Measurements from ENCODE around the gene PLA2G7.

PLA2G7 gene

GRCh38 chr6:46688117-46688965, 46.8 kb downstream of the PLA2G7 start:
- CTCF ChIA-PET: no interaction called here
- DNase-seq: no peak
- Mint-ChIP-seq H3K27me3 (no peaks in the 10 kb centered on the region), H3K36me3 (no peaks in the 10 kb centered on the region), H3K4me3 (no peak overlapping the region), H3K9me3 (no peaks in the 10 kb centered on the region), H3K4me1 (no peaks in the 10 kb centered on the region), H3K27ac (no peak overlapping the region)

GRCh38 chr6:46687619-46688097, 47.5 kb downstream of the PLA2G7 start, which contains the start of gene TDRD6:
TSS of gene TDRD6 (plus strand) at chr6:46687885. CDS start at chr6:46688129, 244 bp downstream.
- Mint-ChIP-seq H3K9me3 (no peaks in the 10 kb centered on the region), H3K27me3 (no peaks in the 10 kb centered on the region), H3K27ac (no peak within 1 kb of the TSS), H3K4me3 (no peak within 1 kb of the TSS), H3K36me3 (no peaks in the 10 kb centered on the region), H3K4me1 (no peaks in the 10 kb centered on the region)
- no peak for DNase-seq
- CTCF ChIA-PET: no interaction called here

GRCh38 chr6:46684771-46685170, 50.4 kb downstream of the PLA2G7 start:
- no peak for DNase-seq
- Mint-ChIP-seq H3K27ac (no peak overlapping the region), H3K4me1 (no peaks in the 10 kb centered on the region), H3K4me3 (no peak overlapping the region), H3K27me3 (no peaks in the 10 kb centered on the region), H3K36me3 (no peaks in the 10 kb centered on the region), H3K9me3 (no peaks in the 10 kb centered on the region)
- CTCF ChIA-PET: no interaction called here

- H3K27me3 Mint-ChIP-seq: no peaks in the 10 kb centered on the region
- H3K4me1 Mint-ChIP-seq: no peaks in the 10 kb centered on the region
- H3K36me3 Mint-ChIP-seq: no peaks in the 10 kb centered on the region
- H3K9me3 Mint-ChIP-seq: no peaks in the 10 kb centered on the region
- H3K27ac Mint-ChIP-seq: no peak overlapping the region
- CTCF ChIA-PET: no interaction called here
- DNase-seq: no peak
- H3K4me3 Mint-ChIP-seq: no peak overlapping the region
Observed at GRCh38 chr6:46677314-46677654, 57.9 kb downstream of the PLA2G7 start.

- Mint-ChIP-seq H3K9me3 (no peaks in the 10 kb centered on the region), H3K4me3 (no peak overlapping the region), H3K27me3 (no peaks in the 10 kb centered on the region), H3K36me3 (no peaks in the 10 kb centered on the region), H3K27ac (no peak overlapping the region), H3K4me1 (no peaks in the 10 kb centered on the region)
- CTCF ChIA-PET: no interaction called here
- DNase-seq: no peak
Observed at GRCh38 chr6:46676604-46677313, 58.4 kb downstream of the PLA2G7 start.

GRCh38 chr6:46674410-46674809, 60.8 kb downstream of the PLA2G7 start:
- no peaks in the 10 kb centered on the region for H3K9me3 Mint-ChIP-seq
- no peaks in the 10 kb centered on the region for H3K27me3 Mint-ChIP-seq
- no peak overlapping the region for H3K27ac Mint-ChIP-seq
- no peak overlapping the region for H3K4me3 Mint-ChIP-seq
- CTCF ChIA-PET: no interaction called here
- DNase-seq: no peak
- H3K36me3 Mint-ChIP-seq: no peaks in the 10 kb centered on the region
- H3K4me1 Mint-ChIP-seq: no peaks in the 10 kb centered on the region

- Mint-ChIP-seq H3K27ac (no peak overlapping the region), H3K27me3 (no peaks in the 10 kb centered on the region), H3K4me1 (no peaks in the 10 kb centered on the region), H3K9me3 (no peaks in the 10 kb centered on the region), H3K36me3 (no peaks in the 10 kb centered on the region), H3K4me3 (no peak overlapping the region)
- CTCF ChIA-PET: no interaction called here
- DNase-seq: no peak
Observed at GRCh38 chr6:46667377-46667776, 67.8 kb downstream of the PLA2G7 start.

- Mint-ChIP-seq H3K9me3 (no peaks in the 10 kb centered on the region), H3K36me3 (no peaks in the 10 kb centered on the region), H3K4me3 (no peak overlapping the region), H3K27me3 (no peaks in the 10 kb centered on the region), H3K4me1 (no peaks in the 10 kb centered on the region), H3K27ac (no peak overlapping the region)
- CTCF ChIA-PET: interaction anchor here (0.6 kb wide), 1 partner anchor 48 kb away, joined by 3 read pairs; no protein-coding TSS in a partner anchor
- DNase-seq: no peak
Observed at GRCh38 chr6:46661483-46661882, 73.7 kb downstream of the PLA2G7 start.

GRCh38 chr6:46657642-46658041, 77.5 kb downstream of the PLA2G7 start:
- CTCF ChIA-PET: no interaction called here
- H3K9me3 Mint-ChIP-seq: no peaks in the 10 kb centered on the region
- no peaks in the 10 kb centered on the region for H3K36me3 Mint-ChIP-seq
- no peak for DNase-seq
- H3K27me3 Mint-ChIP-seq: peaks cover 13% of the 10 kb centered on the region
- peaks cover 7% of the 10 kb centered on the region for H3K4me1 Mint-ChIP-seq
- no peak overlapping the region for H3K27ac Mint-ChIP-seq
- H3K4me3 Mint-ChIP-seq: no peak overlapping the region

GRCh38 chr6:46655803-46656202, 79.4 kb downstream of the PLA2G7 start:
- H3K36me3 Mint-ChIP-seq: no peaks in the 10 kb centered on the region
- H3K27me3 Mint-ChIP-seq: peaks cover 19% of the 10 kb centered on the region
- H3K4me3 Mint-ChIP-seq: no peak overlapping the region
- H3K9me3 Mint-ChIP-seq: no peaks in the 10 kb centered on the region
- DNase-seq: no peak
- CTCF ChIA-PET: interaction anchor here (0.7 kb wide), 1 partner anchor 23 kb away, joined by 3 read pairs; no protein-coding TSS in a partner anchor
- H3K27ac Mint-ChIP-seq: no peak overlapping the region
- H3K4me1 Mint-ChIP-seq: peaks cover 15% of the 10 kb centered on the region
